Osteoblast (primary cell): Measurements from ENCODE around the gene ENC1. TPM values are rescaled to one million over a fixed set of nuclear protein-coding genes. Genes with fewer than 3 reads are reported as not detected.

Source experiments
- DNase-seq: peaks from one replicate; pipeline ENCODE4 v3.0.0; 2011; ENCODE audit warnings: low spot score, mixed read lengths; ENCODE audit not compliant: insufficient read length; ENCODE audit errors: missing footprints
- H2AFZ ChIP-seq: 2 replicates; pipeline ENCODE4 v1.6.0; 2011; ENCODE audit warnings: mild to moderate bottlenecking, low read length
- H3K27ac ChIP-seq: 2 replicates; pipeline ENCODE4 v1.5.1; 2011; ENCODE audit warnings: mild to moderate bottlenecking, low read depth, low read length, moderate library complexity
- H3K27me3 ChIP-seq: 2 replicates; pipeline ENCODE4 v1.6.0; 2012; ENCODE audit warnings: mild to moderate bottlenecking, control low read depth, inconsistent platforms, low read length, moderate library complexity; ENCODE audit not compliant: insufficient read depth
- H3K36me3 ChIP-seq: 2 replicates; pipeline ENCODE4 v1.5.1; 2011; ENCODE audit warnings: mild to moderate bottlenecking, low read length, control low read depth, moderate library complexity; ENCODE audit not compliant: insufficient read depth
- H3K4me1 ChIP-seq: 2 replicates; pipeline ENCODE4 v1.5.1; 2011; ENCODE audit warnings: mild to moderate bottlenecking, low read length, control low read depth, moderate library complexity; ENCODE audit not compliant: insufficient read depth
- H3K4me2 ChIP-seq: 2 replicates; pipeline ENCODE4 v1.6.0; 2011; ENCODE audit warnings: mild to moderate bottlenecking, low read length; ENCODE audit not compliant: insufficient read depth
- H3K4me3 ChIP-seq: fragments of 200-600 bp; sonication (generic); 3 replicates; pipeline ENCODE4 v1.5.1; 2012; ENCODE audit warnings: mild to moderate bottlenecking, low read length, inconsistent platforms; ENCODE audit not compliant: insufficient read depth
- H3K79me2 ChIP-seq: 2 replicates; pipeline ENCODE4 v1.6.0; 2012; ENCODE audit warnings: mild to moderate bottlenecking, low read length, control low read depth, inconsistent platforms; ENCODE audit not compliant: insufficient read depth
- H3K9me3 ChIP-seq: 2 replicates; pipeline ENCODE4 v1.5.1; 2011; ENCODE audit warnings: low read depth, low read length, control low read depth
- H4K20me1 ChIP-seq: 2 replicates; pipeline ENCODE4 v1.6.0; 2012; ENCODE audit warnings: mild to moderate bottlenecking, low read length, control low read depth; ENCODE audit not compliant: insufficient read depth
- total RNA-seq: library from RNA; depleted of rRNA; stranded (reverse); fragments of >200 nt; gene quantifications from 2 replicates; pipeline ENCODE4 v1.2.3, GENCODE V29; 2012
- TF ChIP-seq, protein P1 (sequence below): IDR thresholded peaks from 2 replicates; pipeline ENCODE4 v1.5.1; 2011; ENCODE audit warnings: mild to moderate bottlenecking, low read depth, low read length, moderate library complexity; ENCODE audit errors: extremely low read depth

The ENC1 gene
- total RNA-seq, 1 donor = 109 TPM

DNA sequence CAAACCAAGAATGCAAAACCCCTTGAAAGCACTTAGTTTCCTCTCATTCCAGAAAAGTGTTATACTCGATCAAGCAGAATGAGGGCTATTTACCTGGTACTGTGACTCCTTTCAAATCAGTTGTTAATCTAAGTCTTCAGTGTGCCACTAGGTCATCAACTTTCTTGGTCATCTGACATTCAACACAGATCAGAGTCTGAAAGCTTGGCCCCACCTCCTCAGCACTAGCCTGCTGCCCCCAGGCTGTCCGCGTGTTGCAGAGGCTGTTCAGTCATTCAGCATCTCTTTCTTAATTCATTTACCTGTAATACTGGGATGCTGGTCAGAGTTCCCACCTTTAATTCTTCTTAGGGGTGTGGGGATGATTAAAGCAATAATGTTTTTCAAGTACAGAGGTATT is 28.5 kb downstream of the ENC1 start:
- H3K36me3 ChIP-seq = no peaks in the 10 kb centered on the region

DNA sequence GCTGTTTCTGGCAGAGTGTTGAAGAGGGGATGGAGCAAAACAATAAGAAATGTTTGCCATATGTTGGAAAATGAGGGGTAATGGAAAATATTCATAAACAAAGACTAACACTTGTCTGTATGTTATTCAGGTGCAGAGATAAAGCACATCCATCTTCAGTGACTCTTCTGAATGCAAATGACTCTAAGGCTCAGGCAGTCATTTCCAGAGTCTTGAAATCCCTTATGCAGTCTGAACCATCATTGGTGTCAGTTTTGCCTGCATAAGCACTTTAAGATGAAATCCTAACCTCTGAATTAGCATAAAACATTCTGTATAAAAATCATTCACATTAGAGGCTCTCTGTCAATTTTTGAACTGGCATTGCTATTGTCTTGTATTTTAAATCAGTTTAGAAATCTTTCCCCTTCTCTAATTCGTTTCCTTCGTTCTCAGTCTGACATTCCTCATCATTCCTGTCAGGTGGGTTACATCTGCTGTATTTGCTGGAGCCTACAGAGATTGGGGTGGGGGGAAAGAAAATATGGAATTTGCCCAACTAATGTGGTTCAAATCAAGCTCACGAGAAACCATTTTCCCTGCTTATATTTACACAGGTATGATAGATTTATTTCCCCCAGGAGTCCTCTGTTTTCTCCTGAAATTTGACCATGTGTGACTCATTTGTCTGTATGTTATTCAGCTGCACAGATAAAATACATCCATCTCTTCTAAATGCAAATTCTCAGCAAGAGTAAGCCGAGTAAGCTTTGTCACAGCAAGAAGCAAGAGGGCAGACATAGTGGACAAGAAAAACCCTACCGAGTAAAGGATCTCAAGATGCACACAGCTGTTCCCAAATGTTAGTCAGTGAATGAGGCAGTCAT is 31.6 kb downstream of the ENC1 start:
- no peaks in the 10 kb centered on the region for H3K27me3 ChIP-seq

More for the DNA sequence above, 28.5 kb downstream of the ENC1 start:
- TF ChIP-seq, protein P1, sequence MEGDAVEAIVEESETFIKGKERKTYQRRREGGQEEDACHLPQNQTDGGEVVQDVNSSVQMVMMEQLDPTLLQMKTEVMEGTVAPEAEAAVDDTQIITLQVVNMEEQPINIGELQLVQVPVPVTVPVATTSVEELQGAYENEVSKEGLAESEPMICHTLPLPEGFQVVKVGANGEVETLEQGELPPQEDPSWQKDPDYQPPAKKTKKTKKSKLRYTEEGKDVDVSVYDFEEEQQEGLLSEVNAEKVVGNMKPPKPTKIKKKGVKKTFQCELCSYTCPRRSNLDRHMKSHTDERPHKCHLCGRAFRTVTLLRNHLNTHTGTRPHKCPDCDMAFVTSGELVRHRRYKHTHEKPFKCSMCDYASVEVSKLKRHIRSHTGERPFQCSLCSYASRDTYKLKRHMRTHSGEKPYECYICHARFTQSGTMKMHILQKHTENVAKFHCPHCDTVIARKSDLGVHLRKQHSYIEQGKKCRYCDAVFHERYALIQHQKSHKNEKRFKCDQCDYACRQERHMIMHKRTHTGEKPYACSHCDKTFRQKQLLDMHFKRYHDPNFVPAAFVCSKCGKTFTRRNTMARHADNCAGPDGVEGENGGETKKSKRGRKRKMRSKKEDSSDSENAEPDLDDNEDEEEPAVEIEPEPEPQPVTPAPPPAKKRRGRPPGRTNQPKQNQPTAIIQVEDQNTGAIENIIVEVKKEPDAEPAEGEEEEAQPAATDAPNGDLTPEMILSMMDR = no peak
- H3K4me3 ChIP-seq = no peak overlapping the region
- H2AFZ ChIP-seq = no peak overlapping the region
- no peaks in the 10 kb centered on the region for H3K79me2 ChIP-seq
- H4K20me1 ChIP-seq = no peaks in the 10 kb centered on the region
- no peaks in the 10 kb centered on the region for H3K9me3 ChIP-seq
- no peak overlapping the region for H3K4me2 ChIP-seq
- H3K27me3 ChIP-seq = no peaks in the 10 kb centered on the region
- H3K4me1 ChIP-seq = no peaks in the 10 kb centered on the region
- no peak for DNase-seq
- H3K27ac ChIP-seq = no peak overlapping the region

DNA sequence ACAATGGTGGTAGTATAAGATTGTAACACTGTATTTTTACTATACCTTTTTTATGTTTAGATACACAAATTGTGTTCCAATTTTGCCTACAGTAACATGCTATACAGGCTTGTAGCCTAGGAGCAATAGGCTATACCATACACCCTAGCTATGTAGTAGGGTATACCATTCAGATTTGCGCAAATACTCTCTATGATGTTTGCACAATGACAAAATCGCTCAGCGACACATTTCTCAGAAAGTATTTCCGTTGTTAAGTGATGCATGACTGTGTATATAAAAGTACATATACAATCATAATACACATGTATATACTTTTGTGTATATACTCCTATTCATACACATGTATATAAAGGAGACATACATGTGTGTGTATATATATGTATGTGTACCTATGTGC is 34.8 kb downstream of the ENC1 start:
- H2AFZ ChIP-seq = no peak overlapping the region
- TF ChIP-seq, protein P1 = no peak
- H3K4me2 ChIP-seq = no peak overlapping the region
- H3K9me3 ChIP-seq = no peaks in the 10 kb centered on the region
- H3K4me1 ChIP-seq = no peaks in the 10 kb centered on the region
- no peak overlapping the region for H3K27ac ChIP-seq
- H3K27me3 ChIP-seq = no peaks in the 10 kb centered on the region
- H3K4me3 ChIP-seq = no peak overlapping the region
- no peaks in the 10 kb centered on the region for H3K36me3 ChIP-seq
- H4K20me1 ChIP-seq = no peaks in the 10 kb centered on the region
- no peak for DNase-seq
- no peaks in the 10 kb centered on the region for H3K79me2 ChIP-seq

More for the DNA sequence above, 31.6 kb downstream of the ENC1 start:
- no peaks in the 10 kb centered on the region for H3K36me3 ChIP-seq
- no peak overlapping the region for H3K4me3 ChIP-seq
- no peak for DNase-seq
- no peaks in the 10 kb centered on the region for H3K9me3 ChIP-seq
- no peak overlapping the region for H2AFZ ChIP-seq
- TF ChIP-seq, protein P1 = no peak
- H3K4me2 ChIP-seq = no peak overlapping the region
- no peaks in the 10 kb centered on the region for H3K79me2 ChIP-seq
- no peaks in the 10 kb centered on the region for H3K4me1 ChIP-seq
- H3K27ac ChIP-seq = no peak overlapping the region
- no peaks in the 10 kb centered on the region for H4K20me1 ChIP-seq

DNA sequence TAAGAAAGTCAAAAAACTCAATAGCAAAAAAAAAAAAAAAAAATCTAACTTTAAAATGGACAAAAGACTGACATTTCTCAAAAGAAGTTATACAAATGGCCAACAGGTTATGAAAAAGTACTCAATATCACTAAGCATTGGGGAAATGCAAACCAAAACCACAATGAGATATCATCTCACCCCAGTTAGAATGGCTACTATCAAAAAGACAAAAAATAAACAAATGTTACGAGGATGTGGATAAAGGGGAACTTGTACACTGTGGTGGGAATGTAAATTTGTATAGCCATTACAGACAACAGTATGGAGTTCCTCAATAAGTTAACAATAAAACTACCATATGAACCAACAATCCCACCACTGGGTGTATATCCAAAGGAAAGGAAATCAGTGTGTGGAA is 37.2 kb downstream of the ENC1 start:
- H3K36me3 ChIP-seq = no peaks in the 10 kb centered on the region
- DNase-seq = no peak
- H3K27ac ChIP-seq = no peak overlapping the region
- H3K9me3 ChIP-seq = no peaks in the 10 kb centered on the region
- H3K4me1 ChIP-seq = peaks cover 2% of the 10 kb centered on the region
- no peak overlapping the region for H3K4me3 ChIP-seq
- no peak overlapping the region for H2AFZ ChIP-seq
- TF ChIP-seq, protein P1 = no peak
- H3K4me2 ChIP-seq = no peak overlapping the region
- no peaks in the 10 kb centered on the region for H4K20me1 ChIP-seq
- no peaks in the 10 kb centered on the region for H3K27me3 ChIP-seq
- no peaks in the 10 kb centered on the region for H3K79me2 ChIP-seq
